K562 (cell line): Measurements from ENCODE around the gene OSBPL1A. TPM values are rescaled to one million over a fixed set of nuclear protein-coding genes. Genes with fewer than 3 reads are reported as not detected.

Source experiments
- MGA ChIP-seq: fragments of 450-650 bp; IDR thresholded peaks from 2 replicates; pipeline ENCODE4 v1.6.1; 2016; ENCODE audit warnings: mild to moderate bottlenecking, moderate library complexity
- PHF21A ChIP-seq: fragments of 450-650 bp; IDR thresholded peaks from 2 replicates; pipeline ENCODE4 v1.6.1; 2017; ENCODE audit warnings: low read depth, borderline replicate concordance
- RAD51 ChIP-seq: fragments of 450-650 bp; IDR thresholded peaks from 2 replicates; pipeline ENCODE4 v1.7.1; 2016; ENCODE audit warnings: low read depth, mild to moderate bottlenecking, borderline replicate concordance
- REST ChIP-seq, 2 experiments: fragments of 450-650 bp; formaldehyde crosslinking in 1 of 2; IDR thresholded peaks; 2 replicates each; pipeline versions ENCODE4 v1.4.0 to v1.6.1; 2014 to 2020; ENCODE audit warnings: mild to moderate bottlenecking in 2 of 2, borderline replicate concordance in 1 of 2, low read depth in 1 of 2
- TAF7 ChIP-seq: fragments of 450-650 bp; IDR thresholded peaks from 2 replicates; pipeline ENCODE4 v1.6.1; 2016; ENCODE audit warnings: missing genetic modification characterization, missing compliant biosample characterization
- TSC22D4 ChIP-seq: fragments of 450-650 bp; IDR thresholded peaks from 2 replicates; pipeline ENCODE4 v1.6.1; 2016; ENCODE audit warnings: missing genetic modification characterization, missing biosample characterization, control low read depth
- ZKSCAN3 ChIP-seq: fragments of 250-450 bp; sonication (Bioruptor Pico); IDR thresholded peaks from 2 replicates; pipeline ENCODE4 v1.4.0; 2020
- polyA plus RNA-seq, 8 experiments: library from polyadenylated mRNA; depleted of rRNA in 4 of 8; stranded (reverse) in 5 of 8; unstranded in 3 of 8; fragments of >200 nt; fragmentation: Nextera tagmentation in 2 of 8; fragmentation: Illumina TruSeq in 1 of 8; extraction: Ambion mirVana in 2 of 8; extraction: Trizol in 1 of 8; gene quantifications; 2 replicates each; pipeline versions ENCODE4 v1.2.1 to v1.2.3, GENCODE V29; 2011 to 2014; ENCODE audit warnings: inconsistent platforms in 1 of 8, missing spikeins in 1 of 8
- total RNA-seq, 7 experiments: library from RNA; depleted of rRNA in 6 of 7; stranded (reverse); fragments of >200 nt in 6 of 7; fragmentation: Illumina TruSeq in 2 of 7; extraction: Trizol in 2 of 7; gene quantifications; 2 replicates each; pipeline versions ENCODE4 v1.2.1 to v1.2.3, GENCODE V29; 2011 to 2021; ENCODE audit warnings: low replicate concordance in 1 of 7

OSBPL1A gene
- total and polyA plus RNA-seq, 9 of the 15 experiments (the other 6 are each of a cell fraction or from before 2014, with no cell fraction given): 0.40 to 0.49 TPM; not detected in 7

GRCh38 chr18:24118750-24119577 is 278.7 kb downstream of the OSBPL1A start (continued):
- TF ChIP-seq REST (IDR thresholded peaks at IDR 0.05; ENCODE audit: borderline replicate concordance) (peak; percentile 83), REST (CRISPR knock-in tag; IDR thresholded peaks at IDR 0.05; ENCODE audit: low read depth) (no peak), ZKSCAN3 (no peak), TAF7 (tag) (no peak), TSC22D4 (no peak), RAD51 (peak; percentile 89), MGA (0 out of 2 replicates have a peak, but pooled peaks have one; percentile 23), PHF21A (no peak)
